ENCODE measurements around the gene MOGAT3. TPM values are rescaled to one million over a fixed set of nuclear protein-coding genes. Genes with fewer than 3 reads are reported as not detected.

Gene MOGAT3
- total and polyA plus RNA-seq, 3 experiments from 2014 or later: not detected

- no peak for DNase-seq
- Mint-ChIP-seq H3K27me3 (peaks cover 0 to 1% of the 10 kb centered on the region in 2 donors), H3K4me1 (peaks cover 0 to 5% (median 0%) of the 10 kb centered on the region in 3 donors), H3K4me3 (no peak overlapping the region), H3K9me3 (no peaks in the 10 kb centered on the region), H3K36me3 (peaks cover 0 to 44% (median 4%) of the 10 kb centered on the region in 3 donors), H3K27ac (peak overlapping the region in 2 of 8 donors; percentile 7 to 29)
- ChIA-PET POLR2A (no interaction called here), CTCF (interaction anchor here (1.3 kb wide), 1 partner anchor 13 kb away, joined by 5 read pairs; no protein-coding TSS in a partner anchor)
- Histone ChIP-seq H3K27ac (ENCODE audit: low read depth, low read length) (no peak overlapping the region), H3K4me1 (ENCODE audit: insufficient read depth, low read length) (no peaks in the 10 kb centered on the region), H3K27me3 (ENCODE audit: insufficient read depth, low read length, poor library complexity, severe bottlenecking) (no peaks in the 10 kb centered on the region), H3K9me3 (ENCODE audit: low read length) (no peaks in the 10 kb centered on the region), H3K36me3 (ENCODE audit: insufficient read depth, low read length) (no peaks in the 10 kb centered on the region), H3K4me3 (ENCODE audit: low read length) (no peak overlapping the region)
Measured at GRCh38 chr7:101231644-101232043, 30.8 kb upstream of the MOGAT3 start.

- Histone ChIP-seq H3K27me3 (ENCODE audit: insufficient read depth, low read length, poor library complexity, severe bottlenecking) (no peaks in the 10 kb centered on the region), H3K9me3 (ENCODE audit: low read length) (no peaks in the 10 kb centered on the region), H3K4me1 (ENCODE audit: insufficient read depth, low read length) (no peaks in the 10 kb centered on the region), H3K27ac (ENCODE audit: low read depth, low read length) (no peak overlapping the region), H3K4me3 (ENCODE audit: low read length) (no peak overlapping the region), H3K36me3 (ENCODE audit: insufficient read depth, low read length) (peaks cover 9% of the 10 kb centered on the region)
- no peak for DNase-seq
- no peaks in the 10 kb centered on the region for H3K27me3 Mint-ChIP-seq
- CTCF ChIA-PET: interaction anchor here (1.7 to 2.3 kb wide), 2 partner anchors 9 to 17 kb away, joined by 5 to 9 read pairs; partner anchors contain the start of genes FIS1, PLOD3 and ZNHIT1
- no peaks in the 10 kb centered on the region for H3K9me3 Mint-ChIP-seq
- H3K36me3 Mint-ChIP-seq: peaks cover 0 to 70% (median 11%) of the 10 kb centered on the region in 3 donors
- POLR2A ChIA-PET: interaction anchor here (0.9 kb wide), 1 partner anchor 8 kb away, joined by 4 read pairs; the partner anchor contains the start of gene ZNHIT1
- H3K4me1 Mint-ChIP-seq: peaks cover 0 to 8% (median 6%) of the 10 kb centered on the region in 3 donors
- no peak overlapping the region for H3K27ac Mint-ChIP-seq
- H3K4me3 Mint-ChIP-seq: no peak overlapping the region
Measured at GRCh38 chr7:101226721-101227120, 25.9 kb upstream of the MOGAT3 start.

DNA sequence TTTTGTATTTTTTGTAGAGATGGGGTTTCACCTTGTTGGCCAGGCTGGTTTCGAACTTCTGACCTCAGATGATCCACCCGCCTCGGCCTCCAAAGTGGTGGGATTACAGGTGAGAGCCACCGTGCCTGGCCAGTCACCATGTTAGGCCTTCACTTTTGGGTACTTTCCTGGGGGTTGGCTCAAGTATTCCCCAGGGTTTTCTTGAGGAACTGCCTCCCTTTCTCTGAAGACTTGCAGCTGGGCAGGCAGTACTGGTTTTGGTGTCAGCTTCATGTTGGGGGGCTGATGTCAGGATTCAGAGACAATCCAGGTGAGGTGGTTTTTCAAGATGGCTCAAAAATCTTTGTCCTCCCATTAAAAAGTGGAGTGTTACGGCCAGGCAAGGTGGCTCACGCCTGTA, 24.8 kb upstream of the MOGAT3 start:
- Mint-ChIP-seq H3K9me3 (no peaks in the 10 kb centered on the region), H3K4me1 (peaks cover 6 to 16% (median 9%) of the 10 kb centered on the region in 3 donors), H3K27me3 (no peaks in the 10 kb centered on the region), H3K27ac (no peak overlapping the region), H3K4me3 (no peak overlapping the region), H3K36me3 (peaks cover 0 to 73% (median 11%) of the 10 kb centered on the region in 3 donors)
- H3K27ac ChIP-seq (ENCODE audit: low read depth, low read length): no peak overlapping the region
- H3K36me3 ChIP-seq (ENCODE audit: insufficient read depth, low read length): peaks cover 9% of the 10 kb centered on the region
- no peak for DNase-seq
- ChIA-PET POLR2A (interaction anchor here (0.7 kb wide), 1 partner anchor 15 kb away, joined by 3 read pairs; no protein-coding TSS in a partner anchor), CTCF (interaction anchor here (1.3 to 2.3 kb wide), 2 partner anchors 18 to 56 kb away, joined by 3 to 9 read pairs; partner anchors contain the start of gene FIS1)
- H3K9me3 ChIP-seq (ENCODE audit: low read length): no peaks in the 10 kb centered on the region
- no peak overlapping the region for H3K4me3 ChIP-seq (ENCODE audit: low read length)
- H3K4me1 ChIP-seq (ENCODE audit: insufficient read depth, low read length): no peaks in the 10 kb centered on the region
- no peaks in the 10 kb centered on the region for H3K27me3 ChIP-seq (ENCODE audit: insufficient read depth, low read length, poor library complexity, severe bottlenecking)

GRCh38 chr7:101223528-101223927, 22.7 kb upstream of the MOGAT3 start:
- Histone ChIP-seq H3K4me3 (ENCODE audit: low read length) (no peak overlapping the region), H3K27ac (ENCODE audit: low read depth, low read length) (no peak overlapping the region), H3K9me3 (ENCODE audit: low read length) (no peaks in the 10 kb centered on the region), H3K36me3 (ENCODE audit: insufficient read depth, low read length) (peaks cover 9% of the 10 kb centered on the region), H3K27me3 (ENCODE audit: insufficient read depth, low read length, poor library complexity, severe bottlenecking) (no peaks in the 10 kb centered on the region), H3K4me1 (ENCODE audit: insufficient read depth, low read length) (peaks cover 11% of the 10 kb centered on the region)
- H3K4me1 Mint-ChIP-seq: peaks cover 20 to 36% (median 26%) of the 10 kb centered on the region in 3 donors
- peaks cover 0 to 64% (median 11%) of the 10 kb centered on the region in 3 donors for H3K36me3 Mint-ChIP-seq
- no peaks in the 10 kb centered on the region for H3K27me3 Mint-ChIP-seq
- no peaks in the 10 kb centered on the region for H3K9me3 Mint-ChIP-seq
- CTCF ChIA-PET: interaction anchor here (3.8 kb wide), 1 partner anchor 20 kb away, joined by 17 read pairs; the partner anchor contains the start of gene FIS1
- POLR2A ChIA-PET: no interaction called here
- no peak for DNase-seq
- H3K4me3 Mint-ChIP-seq: no peak overlapping the region
- H3K27ac Mint-ChIP-seq: no peak overlapping the region

DNA sequence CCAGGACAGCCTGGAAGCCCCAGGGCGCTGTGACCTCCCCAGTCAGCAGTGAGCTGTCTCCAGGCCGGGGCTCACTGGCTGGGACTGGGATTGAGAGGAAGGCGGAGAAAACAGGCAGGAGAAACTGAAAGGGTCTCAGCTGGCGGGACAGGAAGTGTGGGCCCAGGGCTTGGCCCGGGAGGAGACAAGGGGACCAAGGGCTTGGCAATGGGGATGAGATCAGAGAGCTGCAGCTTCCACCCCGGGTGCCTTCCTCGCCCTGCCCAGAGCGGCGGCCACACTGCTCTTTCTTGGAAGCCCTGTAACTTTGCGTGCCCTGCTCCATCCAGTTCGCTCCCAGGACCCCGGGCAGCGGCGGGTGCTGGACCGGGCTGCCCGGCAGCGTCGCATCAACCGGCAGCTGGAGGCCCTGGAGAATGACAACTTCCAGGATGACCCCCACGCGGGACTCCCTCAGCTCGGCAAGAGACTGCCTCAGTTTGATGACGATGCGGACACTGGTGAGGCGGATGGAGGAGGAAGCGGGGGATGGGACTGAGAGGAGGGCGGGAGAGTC, 21.5 kb upstream of the MOGAT3 start:
- Histone ChIP-seq H3K36me3 (ENCODE audit: insufficient read depth, low read length) (peaks cover 9% of the 10 kb centered on the region), H3K9me3 (ENCODE audit: low read length) (no peaks in the 10 kb centered on the region), H3K4me3 (ENCODE audit: low read length) (no peak overlapping the region), H3K27ac (ENCODE audit: low read depth, low read length) (no peak overlapping the region), H3K4me1 (ENCODE audit: insufficient read depth, low read length) (peaks cover 14% of the 10 kb centered on the region), H3K27me3 (ENCODE audit: insufficient read depth, low read length, poor library complexity, severe bottlenecking) (no peaks in the 10 kb centered on the region)
- peaks cover 0 to 63% (median 9%) of the 10 kb centered on the region in 3 donors for H3K36me3 Mint-ChIP-seq
- H3K4me1 Mint-ChIP-seq: peaks cover 25 to 45% (median 34%) of the 10 kb centered on the region in 3 donors
- H3K27me3 Mint-ChIP-seq: peaks cover 0 to 4% of the 10 kb centered on the region in 2 donors
- peak overlapping the region in 1 of 8 donors; percentile 87 for H3K27ac Mint-ChIP-seq
- ChIA-PET POLR2A (no interaction called here), CTCF (interaction anchor here (0.8 to 3.8 kb wide), 3 partner anchors 13 to 61 kb away, joined by 3 to 17 read pairs (median 4); partner anchors contain the start of gene FIS1)
- DNase-seq: no peak
- H3K4me3 Mint-ChIP-seq: no peak overlapping the region
- peaks cover 0 to 3% (median 0%) of the 10 kb centered on the region in 5 donors for H3K9me3 Mint-ChIP-seq

- peaks cover 0 to 4% of the 10 kb centered on the region in 2 donors for H3K27me3 Mint-ChIP-seq
Measured at GRCh38 chr7:101220295-101220694, 19.5 kb upstream of the MOGAT3 start.

GRCh38 chr7:101218236-101219125, 17.6 kb upstream of the MOGAT3 start:
- H3K9me3 Mint-ChIP-seq: peaks cover 0 to 3% (median 0%) of the 10 kb centered on the region in 5 donors
- H3K27ac Mint-ChIP-seq: peak overlapping the region; percentile 95 to 97 (median 96)
- peak overlapping the region; percentile 82 for H3K4me3 ChIP-seq (ENCODE audit: low read length)
- peaks cover 31 to 55% (median 50%) of the 10 kb centered on the region in 3 donors for H3K4me1 Mint-ChIP-seq
- ChIA-PET POLR2A (interaction anchor here (0.9 to 3.0 kb wide), 8 partner anchors 8 to 1118 kb away, joined by 3 to 28 read pairs (median 4); partner anchors contain the start of genes FIS1, MCM7 and UFSP1), CTCF (interaction anchor here (0.7 to 7.8 kb wide), 18 partner anchors 8 to 366 kb away, joined by 3 to 69 read pairs (median 4); partner anchors contain the start of genes FIS1, SLC12A9, UFSP1 and VGF)
- no peak for DNase-seq
- H3K4me1 ChIP-seq (ENCODE audit: insufficient read depth, low read length): peaks cover 25% of the 10 kb centered on the region
- no peaks in the 10 kb centered on the region for H3K36me3 ChIP-seq (ENCODE audit: insufficient read depth, low read length)
- H3K9me3 ChIP-seq (ENCODE audit: low read length): no peaks in the 10 kb centered on the region
- H3K4me3 Mint-ChIP-seq: peak overlapping the region; percentile 90 to 98 (median 97)
- H3K27me3 Mint-ChIP-seq: peaks cover 0 to 4% of the 10 kb centered on the region in 2 donors
- H3K27me3 ChIP-seq (ENCODE audit: insufficient read depth, low read length, poor library complexity, severe bottlenecking): no peaks in the 10 kb centered on the region
- peaks cover 0 to 56% (median 2%) of the 10 kb centered on the region in 3 donors for H3K36me3 Mint-ChIP-seq
- H3K27ac ChIP-seq (ENCODE audit: low read depth, low read length): peak overlapping the region; percentile 76

More at GRCh38 chr7:101220295-101220694, 19.5 kb upstream of the MOGAT3 start:
- DNase-seq: no peak
- Histone ChIP-seq H3K27ac (ENCODE audit: low read depth, low read length) (no peak overlapping the region), H3K27me3 (ENCODE audit: insufficient read depth, low read length, poor library complexity, severe bottlenecking) (no peaks in the 10 kb centered on the region), H3K36me3 (ENCODE audit: insufficient read depth, low read length) (peaks cover 8% of the 10 kb centered on the region), H3K4me1 (ENCODE audit: insufficient read depth, low read length) (peaks cover 25% of the 10 kb centered on the region), H3K9me3 (ENCODE audit: low read length) (no peaks in the 10 kb centered on the region), H3K4me3 (ENCODE audit: low read length) (no peak overlapping the region)
- H3K4me1 Mint-ChIP-seq: peaks cover 31 to 55% (median 47%) of the 10 kb centered on the region in 3 donors
- CTCF ChIA-PET: interaction anchor here (0.9 to 7.8 kb wide), 3 partner anchors 14 to 76 kb away, joined by 3 to 69 read pairs (median 3); partner anchors contain the start of gene FIS1
- H3K36me3 Mint-ChIP-seq: peaks cover 0 to 61% (median 7%) of the 10 kb centered on the region in 3 donors
- no peak overlapping the region for H3K27ac Mint-ChIP-seq
- peaks cover 0 to 3% (median 0%) of the 10 kb centered on the region in 5 donors for H3K9me3 Mint-ChIP-seq
- H3K4me3 Mint-ChIP-seq: peak overlapping the region in 3 of 7 donors; percentile 9 to 49 (median 17)
- POLR2A ChIA-PET: interaction anchor here (0.7 kb wide), 1 partner anchor 1221 kb away, joined by 9 read pairs; no protein-coding TSS in a partner anchor

Data from CD8-positive, alpha-beta memory T cell (primary cell).